Measurements from ENCODE around the gene ENTR1.

ENTR1 gene

DNA sequence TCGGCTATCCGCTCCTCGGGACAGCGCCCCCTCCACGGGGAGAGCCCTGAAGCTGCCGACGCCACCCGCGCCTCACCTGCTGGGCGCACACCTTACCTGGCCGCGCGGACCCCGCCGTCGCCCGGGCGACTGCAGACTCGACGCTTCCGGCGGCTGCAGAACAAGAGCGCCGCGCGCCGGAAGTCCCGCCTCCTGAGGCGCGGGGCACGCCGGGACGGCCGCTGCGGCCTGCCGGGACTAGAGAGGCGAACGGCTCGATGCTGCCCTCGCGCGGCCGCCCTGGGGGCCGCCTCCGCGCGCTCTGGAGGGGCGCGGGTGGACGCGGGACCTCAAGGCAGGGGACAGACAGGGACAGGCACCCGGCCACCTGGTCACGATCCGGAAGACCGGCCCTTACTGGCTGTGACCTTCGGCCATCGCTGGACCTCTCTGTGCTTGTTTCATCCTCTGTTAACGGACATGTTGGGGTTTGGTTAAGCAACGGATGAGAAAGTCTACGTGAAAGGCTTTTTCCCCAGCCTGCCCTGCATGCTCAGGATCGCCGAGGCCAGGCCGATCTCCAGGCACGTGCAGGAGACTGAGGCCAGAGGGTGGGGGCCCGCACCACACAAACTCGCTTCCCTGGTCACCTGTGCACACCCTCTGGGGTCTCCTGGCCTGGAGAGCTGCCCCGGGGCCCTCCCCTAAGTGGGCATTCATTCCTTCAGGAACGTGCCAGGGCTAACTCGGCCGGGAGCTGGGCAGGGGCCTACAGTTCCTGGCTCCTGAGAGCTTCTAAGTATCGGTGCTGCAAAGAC lies 10.2 kb downstream of the ENTR1 start, which contains the start of gene SNAPC4:
TSS of gene SNAPC4 (minus strand) at position 133 of the 797 bp plus-strand sequence. CDS start 1,742 bp downstream, outside the sequence.
- peak within 1 kb of the TSS; percentile 76 for H3K4me3 ChIP-seq (replicated peaks; ENCODE audit: low read depth, low read length)
- TF ChIP-seq, protein P1, sequence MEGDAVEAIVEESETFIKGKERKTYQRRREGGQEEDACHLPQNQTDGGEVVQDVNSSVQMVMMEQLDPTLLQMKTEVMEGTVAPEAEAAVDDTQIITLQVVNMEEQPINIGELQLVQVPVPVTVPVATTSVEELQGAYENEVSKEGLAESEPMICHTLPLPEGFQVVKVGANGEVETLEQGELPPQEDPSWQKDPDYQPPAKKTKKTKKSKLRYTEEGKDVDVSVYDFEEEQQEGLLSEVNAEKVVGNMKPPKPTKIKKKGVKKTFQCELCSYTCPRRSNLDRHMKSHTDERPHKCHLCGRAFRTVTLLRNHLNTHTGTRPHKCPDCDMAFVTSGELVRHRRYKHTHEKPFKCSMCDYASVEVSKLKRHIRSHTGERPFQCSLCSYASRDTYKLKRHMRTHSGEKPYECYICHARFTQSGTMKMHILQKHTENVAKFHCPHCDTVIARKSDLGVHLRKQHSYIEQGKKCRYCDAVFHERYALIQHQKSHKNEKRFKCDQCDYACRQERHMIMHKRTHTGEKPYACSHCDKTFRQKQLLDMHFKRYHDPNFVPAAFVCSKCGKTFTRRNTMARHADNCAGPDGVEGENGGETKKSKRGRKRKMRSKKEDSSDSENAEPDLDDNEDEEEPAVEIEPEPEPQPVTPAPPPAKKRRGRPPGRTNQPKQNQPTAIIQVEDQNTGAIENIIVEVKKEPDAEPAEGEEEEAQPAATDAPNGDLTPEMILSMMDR (IDR thresholded peaks at IDR 0.05; ENCODE audit: low read length, missing control alignments) = peak; percentile 32
- peak; percentile 86 for DNase-seq (ENCODE audit: low read depth)

- peak; percentile 22 for DNase-seq (ENCODE audit: low read depth)
- H3K4me3 ChIP-seq (replicated peaks; ENCODE audit: low read depth, low read length) = peak overlapping the region; percentile 76
- TF ChIP-seq, protein P1 (IDR thresholded peaks at IDR 0.05; ENCODE audit: low read length, missing control alignments) = no peak
These were observed 11.0 kb downstream of the ENTR1 start for GRCh38 chr9:136399176-136400037.

DNA sequence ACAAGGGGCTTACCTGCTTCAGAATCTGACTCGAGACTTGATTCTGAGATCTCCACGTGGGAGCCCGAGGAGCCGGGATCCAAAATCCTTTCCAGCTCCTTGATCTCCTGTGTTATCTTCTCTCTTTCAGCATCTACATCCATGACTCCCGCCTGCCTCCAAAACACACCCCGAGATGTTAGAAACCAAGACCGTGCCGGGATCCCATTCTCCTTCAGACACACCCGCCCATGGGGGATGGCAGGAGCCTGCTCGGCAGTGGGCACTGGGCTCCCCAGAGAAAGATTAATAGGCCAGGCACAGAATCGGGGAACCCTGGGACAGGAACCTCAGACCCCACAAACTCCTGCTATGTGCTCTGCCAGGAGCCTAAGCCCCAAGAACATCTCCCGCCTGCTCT lies 12.1 kb downstream of the ENTR1 start:
- H3K4me3 ChIP-seq (replicated peaks; ENCODE audit: low read depth, low read length) = peak overlapping the region; percentile 76
- no peak for DNase-seq (ENCODE audit: low read depth)
- TF ChIP-seq, protein P1 (IDR thresholded peaks at IDR 0.05; ENCODE audit: low read length, missing control alignments) = no peak

GRCh38 chr9:136397643-136398042 lies 12.8 kb downstream of the ENTR1 start:
- H3K4me3 ChIP-seq (replicated peaks; ENCODE audit: low read depth, low read length) = no peak overlapping the region

GRCh38 chr9:136396219-136396515 lies 14.2 kb downstream of the ENTR1 start:
- no peak for DNase-seq (ENCODE audit: low read depth)
- TF ChIP-seq, protein P1 (IDR thresholded peaks at IDR 0.05; ENCODE audit: low read length, missing control alignments) = no peak
- no peak overlapping the region for H3K4me3 ChIP-seq (replicated peaks; ENCODE audit: low read depth, low read length)

More at GRCh38 chr9:136397643-136398042, 12.8 kb downstream of the ENTR1 start:
- TF ChIP-seq, protein P1 (IDR thresholded peaks at IDR 0.05; ENCODE audit: low read length, missing control alignments) = no peak
- DNase-seq (ENCODE audit: low read depth) = no peak

- no peak overlapping the region for H3K4me3 ChIP-seq (replicated peaks; ENCODE audit: low read depth, low read length)
- TF ChIP-seq, protein P1 (IDR thresholded peaks at IDR 0.05; ENCODE audit: low read length, missing control alignments) = no peak
- DNase-seq (ENCODE audit: low read depth) = no peak
These were observed 14.8 kb downstream of the ENTR1 start for GRCh38 chr9:136395345-136396218.

Data from fibroblast of pulmonary artery (primary cell).